ENCODE measurements around the gene SENP1. TPM values are rescaled to one million over a fixed set of nuclear protein-coding genes. Genes with fewer than 3 reads are reported as not detected.

SENP1 gene
- total RNA-seq, 1 donor from 2014 or later: 11.8 TPM

GRCh38 chr12:48036818-48037217 is 69.1 kb downstream of the SENP1 start:
- DNase-seq (ENCODE audit: low spot score): no peak

GRCh38 chr12:48034835-48035805 is 70.8 kb downstream of the SENP1 start:
- no peak for DNase-seq (ENCODE audit: low spot score)

- DNase-seq (ENCODE audit: low spot score): no peak
These were observed 72.4 kb downstream of the SENP1 start for GRCh38 chr12:48033451-48033850.

- no peak for DNase-seq (ENCODE audit: low spot score)
These were observed 73.3 kb downstream of the SENP1 start for GRCh38 chr12:48032597-48032996.

- DNase-seq (ENCODE audit: low spot score): no peak
These were observed 74.5 kb downstream of the SENP1 start for GRCh38 chr12:48031135-48031960.

- DNase-seq (ENCODE audit: low spot score): no peak
These were observed 75.7 kb downstream of the SENP1 start for GRCh38 chr12:48030173-48030650.

GRCh38 chr12:48029491-48030172 is 76.2 kb downstream of the SENP1 start:
- DNase-seq (ENCODE audit: low spot score): no peak

GRCh38 chr12:48028541-48029431 is 77.1 kb downstream of the SENP1 start:
- DNase-seq (ENCODE audit: low spot score): no peak

- DNase-seq (ENCODE audit: low spot score): no peak
These were observed 78.5 kb downstream of the SENP1 start for GRCh38 chr12:48027183-48028002.

GRCh38 chr12:48026060-48026827 is 79.6 kb downstream of the SENP1 start:
- no peak for DNase-seq (ENCODE audit: low spot score)

GRCh38 chr12:48025281-48025680 is 80.6 kb downstream of the SENP1 start:
- no peak for DNase-seq (ENCODE audit: low spot score)

- no peak for DNase-seq (ENCODE audit: low spot score)
These were observed 81.1 kb downstream of the SENP1 start for GRCh38 chr12:48024735-48025134.

- no peak for DNase-seq (ENCODE audit: low spot score)
These were observed 82.5 kb downstream of the SENP1 start for GRCh38 chr12:48023386-48023785.

- no peak for DNase-seq (ENCODE audit: low spot score)
These were observed 83.0 kb downstream of the SENP1 start for GRCh38 chr12:48022676-48023385.

GRCh38 chr12:48022180-48022521 is 83.7 kb downstream of the SENP1 start:
- DNase-seq (ENCODE audit: low spot score): no peak

GRCh38 chr12:48021485-48022179 is 84.2 kb downstream of the SENP1 start:
- DNase-seq (ENCODE audit: low spot score): no peak

- DNase-seq (ENCODE audit: low spot score): no peak
These were observed 86.1 kb downstream of the SENP1 start for GRCh38 chr12:48019639-48020265.

- no peak for DNase-seq (ENCODE audit: low spot score)
These were observed 87.3 kb downstream of the SENP1 start for GRCh38 chr12:48018618-48018995.
